ENCODE results near the gene COMTD1. TPM values are rescaled to one million over a fixed set of nuclear protein-coding genes. Genes with fewer than 3 reads are reported as not detected.
A peak's percentile ranks its signal among the peaks of the same experiment; 100 is the strongest.

The COMTD1 gene
- total and polyA plus RNA-seq, 10 donors = 14.2 to 57.4 (median 20.4) TPM

- Histone ChIP-seq H3K36me3 (peaks cover 0 to 35% (median 30%) of the 10 kb centered on the region in 6 donors), H3K27ac (peak within 1 kb of the TSS; percentile 95 to 100 (median 98)), H3K9me3 (no peaks in the 10 kb centered on the region), H3K4me3 (peak within 1 kb of the TSS; percentile 93 to 99 (median 96)), H3K4me1 (peaks cover 21 to 54% (median 38%) of the 10 kb centered on the region in 6 donors), H3K27me3 (replicated peaks in 1 of 7) (no peaks in the 10 kb centered on the region)
- DNase-seq = peak; percentile 98
- intact Hi-C loops (cut with DNase I; ENCODE audit: low total_unique reads) = no loop called here
- 0 to 1% (median 0%) methylated on average over 30 to 80 of the region's 80 CpGs for WGBS, 5 donors
- TF ChIP-seq POLR2AphosphoS5 (IDR thresholded peaks at IDR 0.05) (peak; percentile 89 to 96 (median 90)), POLR2A (IDR thresholded peaks at IDR 0.05) (peak; percentile 13 to 96 (median 54)), CTCF (IDR thresholded peaks at IDR 0.05 in 8 of 11, conservative IDR thresholded peaks at IDR 0.05 in 3 of 11) (peak in 1 of 11 experiments; percentile 19)
Observed at GRCh38 chr10:75210282-75211006, 25.3 kb downstream of the COMTD1 start, which contains the start of gene VDAC2. VDAC2 (plus strand) TSS chr10:75210796; CDS start chr10:75211159, 363 bp downstream.

GRCh38 chr10:75209921-75210281, 25.9 kb downstream of the COMTD1 start:
- Histone ChIP-seq H3K4me1 (peaks cover 21 to 49% (median 35%) of the 10 kb centered on the region in 6 donors), H3K27me3 (replicated peaks in 1 of 7) (no peaks in the 10 kb centered on the region), H3K9me3 (no peaks in the 10 kb centered on the region), H3K36me3 (peaks cover 0 to 29% (median 25%) of the 10 kb centered on the region in 6 donors), H3K27ac (peak overlapping the region; percentile 95 to 100 (median 98)), H3K4me3 (peak overlapping the region; percentile 93 to 99 (median 96))
- WGBS, 5 donors = 0 to 1% (median 1%) methylated on average over 14 to 19 of the region's 19 CpGs
- TF ChIP-seq POLR2A (IDR thresholded peaks at IDR 0.05) = no peak
- peak in 1 of 11 experiments; percentile 10 for TF ChIP-seq CTCF (IDR thresholded peaks at IDR 0.05 in 8 of 11, conservative IDR thresholded peaks at IDR 0.05 in 3 of 11)
- peak in 2 of 3 donors; percentile 69 for TF ChIP-seq POLR2AphosphoS5 (IDR thresholded peaks at IDR 0.05)
- DNase-seq = peak; percentile 95
- intact Hi-C loops (cut with DNase I; ENCODE audit: low total_unique reads) = no loop called here

- H3K9me3 ChIP-seq = no peaks in the 10 kb centered on the region
- TF ChIP-seq CTCF (IDR thresholded peaks at IDR 0.05 in 8 of 11, conservative IDR thresholded peaks at IDR 0.05 in 3 of 11) = no peak
- TF ChIP-seq POLR2A (IDR thresholded peaks at IDR 0.05) = no peak
- no peak for TF ChIP-seq POLR2AphosphoS5 (IDR thresholded peaks at IDR 0.05)
- peak overlapping the region; percentile 95 to 100 (median 98) for H3K27ac ChIP-seq
- intact Hi-C loops (cut with DNase I; ENCODE audit: low total_unique reads) = no loop called here
- H3K27me3 ChIP-seq (replicated peaks in 1 of 7) = no peaks in the 10 kb centered on the region
- H3K4me3 ChIP-seq = peak overlapping the region; percentile 93 to 99 (median 96)
- H3K4me1 ChIP-seq = peaks cover 21 to 43% (median 32%) of the 10 kb centered on the region in 6 donors
- peaks cover 0 to 23% (median 19%) of the 10 kb centered on the region in 6 donors for H3K36me3 ChIP-seq
- 76 to 86% (median 81%) methylated on average over 12 to 16 of the region's 16 CpGs for WGBS, 5 donors
- peak; percentile 82 for DNase-seq
Observed at GRCh38 chr10:75209086-75209920, 26.5 kb downstream of the COMTD1 start.

All from spleen (tissue), 11 donors.